Measurements from ENCODE around the gene CAPN6. TPM values are rescaled to one million over a fixed set of nuclear protein-coding genes. Genes with fewer than 3 reads are reported as not detected.

Gene CAPN6
- polyA plus RNA-seq, 4 donors: 20.6 to 24.9 (median 23.2) TPM

GRCh38 chrX:111200327-111200726 is 70.0 kb downstream of the CAPN6 start:
- no peak for DNase-seq (ENCODE audit: low read depth in 4 of 4, low spot score in 2 of 4)

- DNase-seq (ENCODE audit: low read depth in 4 of 4, low spot score in 2 of 4): no peak
Measured at GRCh38 chrX:111199505-111199904, 70.8 kb downstream of the CAPN6 start.

Other genes with a start within 250 kb of the CAPN6 start
- gene PAK3, start 174.3 kb downstream of the CAPN6 start, polyA plus RNA-seq (ENCODE audit: insufficient read length in 4 of 4): 1 to 10 TPM; 5.4 to 7.7 (median 7.0) TPM
- gene DCX, start 141.7 kb upstream of the CAPN6 start, polyA plus RNA-seq (ENCODE audit: insufficient read length in 4 of 4): 1 to 10 TPM; 1.5 to 2.4 (median 1.8) TPM
- gene SERTM2, start 241.2 kb upstream of the CAPN6 start, polyA plus RNA-seq (ENCODE audit: insufficient read length in 4 of 4): under 1 TPM in 1 of 4 donors, not detected in 3; 0.08 TPM

Data from left renal cortex interstitium (tissue), 4 donors.